Natural killer cell treated with Interleukin-12 subunit alpha and Interleukin-12 subunit beta and Interleukin-15 and Interleukin-18, amount 100 ng/mL, for 72 hours (primary cell): ENCODE data around the gene CHMP6. TPM values are rescaled to one million over a fixed set of nuclear protein-coding genes. Genes with fewer than 3 reads are reported as not detected.

Experiments
- ATAC-seq, 2 donors: fragments of 150-1000 bp; cut with Tn5 transposase in 1 of 2; sonication (Bioruptor Pico), chemical (Tn5 transposase) in 1 of 2; 2 replicates each; pipeline ENCODE4 v1.10.0; 2021
- DNase-seq: peaks from one replicate; pipeline ENCODE4 v3.0.0; 2022; ENCODE audit warnings: low spot score
- H3K27ac Mint-ChIP-seq, 2 donors: 1 replicate in 1 of 2; 2 replicates in 1 of 2; pipeline ENCODE4 v1.8.0; 2022; ENCODE audit warnings: mixed read lengths in 2 of 2, mild to moderate bottlenecking in 1 of 2, moderate library complexity in 1 of 2
- H3K27me3 Mint-ChIP-seq, 2 donors: 1 replicate in 1 of 2; 2 replicates in 1 of 2; pipeline ENCODE4 v1.8.0; 2022; ENCODE audit warnings: mixed read lengths in 2 of 2
- H3K36me3 Mint-ChIP-seq: one replicate; pipeline ENCODE4 v1.8.0; 2022; ENCODE audit warnings: mixed read lengths
- H3K4me1 Mint-ChIP-seq, 2 donors: 1 replicate in 1 of 2; 2 replicates in 1 of 2; pipeline ENCODE4 v1.8.0; 2022; ENCODE audit warnings: low read depth in 2 of 2, mixed read lengths in 2 of 2, mild to moderate bottlenecking in 1 of 2
- H3K4me3 Mint-ChIP-seq: one replicate; pipeline ENCODE4 v1.8.0; 2022; ENCODE audit warnings: mixed read lengths
- H3K9me3 Mint-ChIP-seq: 2 replicates; pipeline ENCODE4 v1.8.0; 2022; ENCODE audit warnings: mixed read lengths
- total RNA-seq, 2 donors: library from RNA; stranded (reverse); gene quantifications; one replicate each; pipeline ENCODE4 v1.2.3, GENCODE V29; 2022

The CHMP6 gene
- total RNA-seq, 2 donors from 2014 or later = 33.1 to 43.7 TPM

GRCh38 chr17:80962356-80963329, 29.0 kb upstream of the CHMP6 start:
- no peaks in the 10 kb centered on the region for H3K27me3 Mint-ChIP-seq
- no peaks in the 10 kb centered on the region for H3K9me3 Mint-ChIP-seq
- no peak overlapping the region for H3K27ac Mint-ChIP-seq
- ATAC-seq (no peak), DNase-seq (no peak)
- H3K4me1 Mint-ChIP-seq = no peaks in the 10 kb centered on the region
- H3K36me3 Mint-ChIP-seq = no peaks in the 10 kb centered on the region
- H3K4me3 Mint-ChIP-seq = no peak overlapping the region

GRCh38 chr17:80963812-80964543, 27.7 kb upstream of the CHMP6 start:
- ATAC-seq (no peak), DNase-seq (no peak)
- H3K27me3 Mint-ChIP-seq = no peaks in the 10 kb centered on the region
- no peaks in the 10 kb centered on the region for H3K9me3 Mint-ChIP-seq
- no peak overlapping the region for H3K4me3 Mint-ChIP-seq
- H3K27ac Mint-ChIP-seq = no peak overlapping the region
- H3K4me1 Mint-ChIP-seq = no peaks in the 10 kb centered on the region
- no peaks in the 10 kb centered on the region for H3K36me3 Mint-ChIP-seq

- Mint-ChIP-seq H3K36me3 (no peaks in the 10 kb centered on the region), H3K27ac (no peak overlapping the region), H3K4me3 (no peak overlapping the region), H3K4me1 (no peaks in the 10 kb centered on the region), H3K27me3 (no peaks in the 10 kb centered on the region), H3K9me3 (no peaks in the 10 kb centered on the region)
- ATAC-seq (no peak), DNase-seq (no peak)
Measured at GRCh38 chr17:80964544-80964856, 27.1 kb upstream of the CHMP6 start.

GRCh38 chr17:80964859-80965580, 26.6 kb upstream of the CHMP6 start:
- Mint-ChIP-seq H3K9me3 (no peaks in the 10 kb centered on the region), H3K4me3 (no peak overlapping the region), H3K36me3 (no peaks in the 10 kb centered on the region), H3K27me3 (no peaks in the 10 kb centered on the region), H3K4me1 (no peaks in the 10 kb centered on the region), H3K27ac (no peak overlapping the region)
- ATAC-seq (no peak), DNase-seq (no peak)

- Mint-ChIP-seq H3K36me3 (no peaks in the 10 kb centered on the region), H3K27me3 (no peaks in the 10 kb centered on the region), H3K4me1 (peaks cover 0 to 4% of the 10 kb centered on the region in 2 donors), H3K4me3 (no peak overlapping the region), H3K27ac (no peak overlapping the region), H3K9me3 (no peaks in the 10 kb centered on the region)
- ATAC-seq (no peak), DNase-seq (no peak)
Measured at GRCh38 chr17:80965606-80966005, 26.0 kb upstream of the CHMP6 start.

GRCh38 chr17:80967404-80967872, 24.2 kb upstream of the CHMP6 start:
- no peaks in the 10 kb centered on the region for H3K36me3 Mint-ChIP-seq
- ATAC-seq = no peak

GRCh38 chr17:80968602-80969029, 23.0 kb upstream of the CHMP6 start:
- H3K4me1 Mint-ChIP-seq = peaks cover 0 to 5% of the 10 kb centered on the region in 2 donors
- H3K4me3 Mint-ChIP-seq = no peak overlapping the region
- ATAC-seq (no peak), DNase-seq (no peak)
- H3K36me3 Mint-ChIP-seq = no peaks in the 10 kb centered on the region
- no peaks in the 10 kb centered on the region for H3K9me3 Mint-ChIP-seq
- no peak overlapping the region for H3K27ac Mint-ChIP-seq
- H3K27me3 Mint-ChIP-seq = no peaks in the 10 kb centered on the region

More at GRCh38 chr17:80967404-80967872, 24.2 kb upstream of the CHMP6 start:
- DNase-seq = no peak
- peaks cover 0 to 5% of the 10 kb centered on the region in 2 donors for H3K4me1 Mint-ChIP-seq
- no peak overlapping the region for H3K27ac Mint-ChIP-seq
- no peak overlapping the region for H3K4me3 Mint-ChIP-seq
- H3K9me3 Mint-ChIP-seq = no peaks in the 10 kb centered on the region
- no peaks in the 10 kb centered on the region for H3K27me3 Mint-ChIP-seq

- H3K4me3 Mint-ChIP-seq = no peak overlapping the region
- ATAC-seq = peak; percentile 37 to 61
- peaks cover 0 to 5% of the 10 kb centered on the region in 2 donors for H3K4me1 Mint-ChIP-seq
- H3K27me3 Mint-ChIP-seq = no peaks in the 10 kb centered on the region
- H3K27ac Mint-ChIP-seq = no peak overlapping the region
- no peaks in the 10 kb centered on the region for H3K9me3 Mint-ChIP-seq
- H3K36me3 Mint-ChIP-seq = no peaks in the 10 kb centered on the region
- no peak for DNase-seq
Measured at GRCh38 chr17:80969030-80969673, 22.5 kb upstream of the CHMP6 start.

- Mint-ChIP-seq H3K4me1 (peaks cover 0 to 5% of the 10 kb centered on the region in 2 donors), H3K36me3 (no peaks in the 10 kb centered on the region), H3K4me3 (no peak overlapping the region), H3K27ac (no peak overlapping the region), H3K9me3 (no peaks in the 10 kb centered on the region), H3K27me3 (peaks cover 0 to 3% of the 10 kb centered on the region in 2 donors)
- ATAC-seq (peak in 1 of 2 donors; percentile 29), DNase-seq (no peak)
Measured at GRCh38 chr17:80969674-80970043, 22.0 kb upstream of the CHMP6 start.

GRCh38 chr17:80970044-80970761, 21.4 kb upstream of the CHMP6 start:
- peaks cover 0 to 3% of the 10 kb centered on the region in 2 donors for H3K27me3 Mint-ChIP-seq
- no peak overlapping the region for H3K4me3 Mint-ChIP-seq
- H3K9me3 Mint-ChIP-seq = no peaks in the 10 kb centered on the region
- H3K4me1 Mint-ChIP-seq = peaks cover 0 to 5% of the 10 kb centered on the region in 2 donors
- peak; percentile 50 to 62 for ATAC-seq
- no peak overlapping the region for H3K27ac Mint-ChIP-seq
- DNase-seq = no peak
- H3K36me3 Mint-ChIP-seq = no peaks in the 10 kb centered on the region

GRCh38 chr17:80970762-80971703, 20.6 kb upstream of the CHMP6 start:
- Mint-ChIP-seq H3K36me3 (no peaks in the 10 kb centered on the region), H3K9me3 (no peaks in the 10 kb centered on the region), H3K27ac (no peak overlapping the region), H3K27me3 (peaks cover 0 to 3% of the 10 kb centered on the region in 2 donors), H3K4me3 (no peak overlapping the region), H3K4me1 (peaks cover 0 to 5% of the 10 kb centered on the region in 2 donors)
- ATAC-seq = no peak
- no peak for DNase-seq

GRCh38 chr17:80971704-80972304, 19.8 kb upstream of the CHMP6 start:
- Mint-ChIP-seq H3K36me3 (no peaks in the 10 kb centered on the region), H3K27me3 (peaks cover 0 to 3% of the 10 kb centered on the region in 2 donors), H3K4me3 (no peak overlapping the region), H3K4me1 (peaks cover 0 to 5% of the 10 kb centered on the region in 2 donors), H3K9me3 (no peaks in the 10 kb centered on the region), H3K27ac (no peak overlapping the region)
- ATAC-seq = no peak
- no peak for DNase-seq
